ENCODE results near the gene FARS2.

DNA sequence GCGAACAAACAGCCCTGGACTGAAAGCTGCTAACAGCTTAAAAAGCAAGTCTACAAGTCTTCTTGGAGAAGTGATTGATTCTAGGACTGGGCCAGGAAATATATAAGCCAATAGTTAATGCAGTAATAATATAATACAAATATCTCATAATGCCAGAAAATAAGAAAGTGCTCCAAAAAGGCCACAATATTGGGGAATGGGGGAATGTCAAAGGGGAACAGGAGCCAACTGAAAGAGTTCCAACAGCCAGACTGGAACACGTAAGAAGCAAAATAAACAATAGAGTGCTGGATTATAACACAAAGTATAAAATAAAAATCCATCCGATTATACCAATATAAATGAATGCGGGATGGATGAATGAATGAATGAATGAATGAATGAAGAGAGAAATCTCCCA, 449.6 kb downstream of the FARS2 start:
- TF ChIP-seq, protein P1, sequence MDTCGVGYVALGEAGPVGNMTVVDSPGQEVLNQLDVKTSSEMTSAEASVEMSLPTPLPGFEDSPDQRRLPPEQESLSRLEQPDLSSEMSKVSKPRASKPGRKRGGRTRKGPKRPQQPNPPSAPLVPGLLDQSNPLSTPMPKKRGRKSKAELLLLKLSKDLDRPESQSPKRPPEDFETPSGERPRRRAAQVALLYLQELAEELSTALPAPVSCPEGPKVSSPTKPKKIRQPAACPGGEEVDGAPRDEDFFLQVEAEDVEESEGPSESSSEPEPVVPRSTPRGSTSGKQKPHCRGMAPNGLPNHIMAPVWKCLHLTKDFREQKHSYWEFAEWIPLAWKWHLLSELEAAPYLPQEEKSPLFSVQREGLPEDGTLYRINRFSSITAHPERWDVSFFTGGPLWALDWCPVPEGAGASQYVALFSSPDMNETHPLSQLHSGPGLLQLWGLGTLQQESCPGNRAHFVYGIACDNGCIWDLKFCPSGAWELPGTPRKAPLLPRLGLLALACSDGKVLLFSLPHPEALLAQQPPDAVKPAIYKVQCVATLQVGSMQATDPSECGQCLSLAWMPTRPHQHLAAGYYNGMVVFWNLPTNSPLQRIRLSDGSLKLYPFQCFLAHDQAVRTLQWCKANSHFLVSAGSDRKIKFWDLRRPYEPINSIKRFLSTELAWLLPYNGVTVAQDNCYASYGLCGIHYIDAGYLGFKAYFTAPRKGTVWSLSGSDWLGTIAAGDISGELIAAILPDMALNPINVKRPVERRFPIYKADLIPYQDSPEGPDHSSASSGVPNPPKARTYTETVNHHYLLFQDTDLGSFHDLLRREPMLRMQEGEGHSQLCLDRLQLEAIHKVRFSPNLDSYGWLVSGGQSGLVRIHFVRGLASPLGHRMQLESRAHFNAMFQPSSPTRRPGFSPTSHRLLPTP (IDR thresholded peaks at IDR 0.05; ENCODE audit: borderline replicate concordance, extremely low read depth, insufficient read length) = no peak
- TF ChIP-seq NR2C2 (CRISPR knock-in tag; IDR thresholded peaks at IDR 0.05) (no peak), NR2C2 (tag; IDR thresholded peaks at IDR 0.05) (no peak), MED1 (CRISPR knock-in tag; IDR thresholded peaks at IDR 0.05; ENCODE audit: borderline replicate concordance) (no peak), ZNF239 (CRISPR knock-in tag; IDR thresholded peaks at IDR 0.05) (no peak), CEBPG (CRISPR knock-in tag; IDR thresholded peaks at IDR 0.05) (no peak), CEBPG (tag; conservative IDR thresholded peaks at IDR 0.05 in 1 of 2, IDR thresholded peaks at IDR 0.05 in 1 of 2) (no peak), RFX7 (CRISPR knock-in tag; IDR thresholded peaks at IDR 0.05) (no peak), FOS (IDR thresholded peaks at IDR 0.05; ENCODE audit: extremely low read depth, insufficient read length) (no peak), ZNF24 (IDR thresholded peaks at IDR 0.05) (no peak; the same call in 1 of the 2 replicates), TBL1XR1 (IDR thresholded peaks at IDR 0.05; ENCODE audit: low read length in 2 of 2) (no peak)
- TF ChIP-seq, protein P2, sequence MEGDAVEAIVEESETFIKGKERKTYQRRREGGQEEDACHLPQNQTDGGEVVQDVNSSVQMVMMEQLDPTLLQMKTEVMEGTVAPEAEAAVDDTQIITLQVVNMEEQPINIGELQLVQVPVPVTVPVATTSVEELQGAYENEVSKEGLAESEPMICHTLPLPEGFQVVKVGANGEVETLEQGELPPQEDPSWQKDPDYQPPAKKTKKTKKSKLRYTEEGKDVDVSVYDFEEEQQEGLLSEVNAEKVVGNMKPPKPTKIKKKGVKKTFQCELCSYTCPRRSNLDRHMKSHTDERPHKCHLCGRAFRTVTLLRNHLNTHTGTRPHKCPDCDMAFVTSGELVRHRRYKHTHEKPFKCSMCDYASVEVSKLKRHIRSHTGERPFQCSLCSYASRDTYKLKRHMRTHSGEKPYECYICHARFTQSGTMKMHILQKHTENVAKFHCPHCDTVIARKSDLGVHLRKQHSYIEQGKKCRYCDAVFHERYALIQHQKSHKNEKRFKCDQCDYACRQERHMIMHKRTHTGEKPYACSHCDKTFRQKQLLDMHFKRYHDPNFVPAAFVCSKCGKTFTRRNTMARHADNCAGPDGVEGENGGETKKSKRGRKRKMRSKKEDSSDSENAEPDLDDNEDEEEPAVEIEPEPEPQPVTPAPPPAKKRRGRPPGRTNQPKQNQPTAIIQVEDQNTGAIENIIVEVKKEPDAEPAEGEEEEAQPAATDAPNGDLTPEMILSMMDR (IDR thresholded peaks at IDR 0.05 in 2 of 3, conservative IDR thresholded peaks at IDR 0.05 in 1 of 3; ENCODE audit: insufficient read depth in 2 of 3, low read depth in 1 of 3, low read length in 3 of 3) = no peak
- TF ChIP-seq, protein P3, sequence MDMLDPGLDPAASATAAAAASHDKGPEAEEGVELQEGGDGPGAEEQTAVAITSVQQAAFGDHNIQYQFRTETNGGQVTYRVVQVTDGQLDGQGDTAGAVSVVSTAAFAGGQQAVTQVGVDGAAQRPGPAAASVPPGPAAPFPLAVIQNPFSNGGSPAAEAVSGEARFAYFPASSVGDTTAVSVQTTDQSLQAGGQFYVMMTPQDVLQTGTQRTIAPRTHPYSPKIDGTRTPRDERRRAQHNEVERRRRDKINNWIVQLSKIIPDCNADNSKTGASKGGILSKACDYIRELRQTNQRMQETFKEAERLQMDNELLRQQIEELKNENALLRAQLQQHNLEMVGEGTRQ (CRISPR knock-in tag; IDR thresholded peaks at IDR 0.05) = no peak
- TF ChIP-seq, protein P4, sequence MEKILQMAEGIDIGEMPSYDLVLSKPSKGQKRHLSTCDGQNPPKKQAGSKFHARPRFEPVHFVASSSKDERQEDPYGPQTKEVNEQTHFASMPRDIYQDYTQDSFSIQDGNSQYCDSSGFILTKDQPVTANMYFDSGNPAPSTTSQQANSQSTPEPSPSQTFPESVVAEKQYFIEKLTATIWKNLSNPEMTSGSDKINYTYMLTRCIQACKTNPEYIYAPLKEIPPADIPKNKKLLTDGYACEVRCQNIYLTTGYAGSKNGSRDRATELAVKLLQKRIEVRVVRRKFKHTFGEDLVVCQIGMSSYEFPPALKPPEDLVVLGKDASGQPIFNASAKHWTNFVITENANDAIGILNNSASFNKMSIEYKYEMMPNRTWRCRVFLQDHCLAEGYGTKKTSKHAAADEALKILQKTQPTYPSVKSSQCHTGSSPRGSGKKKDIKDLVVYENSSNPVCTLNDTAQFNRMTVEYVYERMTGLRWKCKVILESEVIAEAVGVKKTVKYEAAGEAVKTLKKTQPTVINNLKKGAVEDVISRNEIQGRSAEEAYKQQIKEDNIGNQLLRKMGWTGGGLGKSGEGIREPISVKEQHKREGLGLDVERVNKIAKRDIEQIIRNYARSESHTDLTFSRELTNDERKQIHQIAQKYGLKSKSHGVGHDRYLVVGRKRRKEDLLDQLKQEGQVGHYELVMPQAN (IDR thresholded peaks at IDR 0.05; ENCODE audit: borderline replicate concordance) = no peak
